GM21528 (cell line): ENCODE results near the gene DGKD.
A peak's percentile ranks its signal among the peaks of the same experiment; 100 is the strongest.

Experiments
- ATAC-seq: cut with Tn5 transposase; IDR thresholded peaks from one replicate; pipeline ENCODE4 v1.9.1; 2021; ENCODE audit warnings: mild to moderate bottlenecking, moderate library complexity; ENCODE audit not compliant: unreplicated experiment, low FRiP score

DGKD gene

DNA sequence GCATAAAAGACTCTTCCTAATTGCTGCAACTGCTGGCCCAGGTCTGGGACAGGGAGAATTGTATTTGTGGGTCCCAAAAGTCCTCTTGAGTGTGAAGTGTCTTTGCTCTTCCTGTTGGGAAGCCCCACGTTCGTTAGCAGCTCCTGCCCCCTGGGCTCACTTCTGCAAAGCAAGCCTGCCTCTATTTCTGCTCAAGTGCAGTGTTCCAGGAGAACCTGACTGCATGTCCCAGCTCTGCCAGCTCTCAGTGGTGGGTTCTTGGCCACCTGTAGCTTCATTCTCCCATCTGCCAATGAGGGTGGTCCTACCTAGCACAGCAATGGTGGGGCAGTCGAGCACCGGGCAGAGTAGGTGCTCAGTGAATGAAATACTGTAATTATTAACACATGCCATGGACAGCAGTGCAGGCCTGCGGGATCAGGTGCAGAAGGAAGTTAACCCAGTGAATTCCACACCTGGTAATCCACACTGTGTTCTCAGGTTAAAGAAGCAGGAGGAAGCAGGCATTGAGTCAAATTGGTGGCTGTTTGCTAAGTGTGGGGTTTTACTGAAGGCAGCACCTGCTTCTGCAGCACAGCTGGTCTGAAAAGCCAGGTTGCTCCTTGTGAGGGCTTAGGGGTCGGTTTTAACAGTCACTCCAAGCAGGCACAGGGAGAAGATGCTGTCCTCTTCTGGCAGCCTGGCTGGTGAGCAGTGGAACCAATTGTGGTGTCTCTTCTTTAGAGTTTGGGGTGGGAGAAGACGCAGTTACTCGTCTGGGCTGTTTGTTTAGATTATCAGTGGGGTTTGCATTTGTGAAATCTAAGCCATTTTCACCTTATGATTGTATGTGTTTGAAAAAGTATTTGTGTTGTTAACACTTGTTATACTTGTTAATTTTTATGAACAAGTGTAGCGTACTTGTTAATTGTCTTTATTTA is 54.3 kb downstream of the DGKD start:
- no peak for ATAC-seq

GRCh38 chr2:233409286-233409991 is 55.1 kb downstream of the DGKD start:
- ATAC-seq: no peak

DNA sequence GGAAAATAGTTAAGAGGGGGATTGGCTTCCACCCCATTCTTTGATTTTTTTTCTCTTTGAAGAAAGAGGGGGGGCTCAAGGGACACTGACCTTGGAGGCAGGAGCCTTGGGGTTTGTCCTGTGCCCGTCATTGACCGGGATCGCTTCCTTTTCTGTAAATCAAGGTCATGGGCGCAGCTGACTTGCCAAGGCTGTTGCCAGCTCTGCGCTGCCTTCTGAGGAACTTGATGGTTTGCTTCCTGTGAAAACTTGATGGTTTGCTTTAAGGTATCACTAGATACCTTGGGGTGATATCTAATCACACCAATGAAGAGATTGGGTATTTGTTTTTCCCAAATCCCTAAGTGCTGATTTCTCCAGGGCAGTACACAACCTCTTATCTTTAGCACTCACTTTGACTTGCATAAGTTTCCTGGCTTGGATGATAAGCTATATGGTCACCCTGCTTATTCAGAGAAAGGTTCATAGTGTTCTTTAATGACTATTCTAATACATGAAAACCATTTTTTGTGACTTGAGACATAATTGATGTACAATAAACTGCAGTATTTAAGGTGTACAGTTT is 56.0 kb downstream of the DGKD start:
- ATAC-seq: no peak

GRCh38 chr2:233411162-233411561 is 56.9 kb downstream of the DGKD start:
- ATAC-seq: no peak

- ATAC-seq: no peak
Measured at GRCh38 chr2:233412405-233412804, 58.1 kb downstream of the DGKD start.

DNA sequence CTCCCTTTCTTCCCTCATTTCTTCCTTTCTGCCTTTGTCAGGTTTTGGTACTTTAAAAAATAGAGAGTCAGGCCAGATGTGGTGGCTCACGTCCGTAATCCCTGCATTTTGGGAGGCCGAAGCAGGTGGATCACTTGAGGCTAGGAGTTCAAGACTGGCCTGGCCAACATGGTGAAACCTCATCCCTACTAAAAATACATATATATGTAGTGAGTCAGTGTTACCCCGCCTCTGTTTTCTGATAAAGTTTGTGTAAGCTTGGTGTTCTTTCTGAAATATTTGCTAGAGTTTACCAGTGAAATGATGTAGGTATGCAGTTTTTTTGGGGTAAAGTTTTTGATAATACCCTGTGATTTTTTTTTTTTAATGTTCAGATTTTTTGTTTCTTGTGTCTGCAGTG is 58.8 kb downstream of the DGKD start:
- no peak for ATAC-seq

- no peak for ATAC-seq
Measured at GRCh38 chr2:233413559-233414272, 59.4 kb downstream of the DGKD start.

DNA sequence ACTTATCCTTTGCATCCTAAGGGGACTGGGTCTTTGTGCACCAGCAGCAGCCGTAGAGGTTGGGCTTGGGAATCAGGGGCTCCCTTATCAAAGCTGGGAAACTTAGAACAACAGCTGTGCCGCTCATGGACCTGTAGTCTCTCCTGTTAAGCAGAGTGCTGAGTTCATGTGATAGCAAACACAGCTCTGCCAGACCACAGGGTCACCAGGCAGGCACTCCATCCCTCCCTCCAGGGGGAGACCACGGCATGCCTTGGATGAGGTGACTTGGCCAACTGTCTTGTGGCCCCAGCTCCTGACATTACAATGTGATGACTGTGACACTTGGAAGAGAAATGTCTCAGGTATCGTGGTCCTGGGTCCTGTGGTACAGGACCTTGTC is 60.0 kb downstream of the DGKD start:
- no peak for ATAC-seq

DNA sequence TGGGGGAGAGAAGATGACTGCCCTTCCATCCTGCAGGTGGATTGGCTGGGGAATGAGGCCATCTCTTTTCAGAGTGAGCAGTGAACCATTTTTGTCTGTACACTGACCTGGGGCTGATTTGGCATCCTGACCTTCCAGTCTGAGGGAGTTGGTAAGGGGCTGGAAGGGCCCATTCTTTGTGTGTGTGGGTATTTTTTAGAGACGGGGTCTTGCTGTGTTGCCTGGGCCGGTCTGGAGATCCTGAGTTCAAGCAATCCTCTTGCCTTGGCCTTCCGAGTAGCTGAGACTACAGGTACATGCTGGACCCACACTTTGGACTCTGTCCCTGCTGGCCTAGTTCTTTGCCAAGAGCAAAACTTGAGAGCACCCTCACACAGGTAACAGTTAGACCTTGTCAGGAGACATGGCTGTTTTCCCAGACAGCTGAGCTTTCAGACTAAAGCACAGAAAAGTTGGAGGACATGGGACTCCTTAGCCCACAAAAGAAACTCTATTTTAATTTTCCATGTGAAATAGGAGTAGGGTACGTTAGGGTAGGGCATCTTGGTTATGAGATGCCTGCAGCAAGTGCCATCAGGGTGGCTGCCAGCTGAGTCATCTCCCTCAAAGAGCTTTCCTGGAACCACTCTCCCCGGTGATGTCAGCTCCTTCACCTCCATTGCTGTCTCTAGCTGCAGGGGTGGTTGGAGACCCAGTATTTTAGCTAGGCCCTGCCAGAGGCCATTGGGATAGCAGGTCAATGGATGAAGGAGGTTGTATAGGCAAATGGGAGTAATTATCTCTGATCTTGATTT is 60.7 kb downstream of the DGKD start:
- no peak for ATAC-seq

GRCh38 chr2:233416199-233416598 is 61.9 kb downstream of the DGKD start:
- ATAC-seq: no peak

DNA sequence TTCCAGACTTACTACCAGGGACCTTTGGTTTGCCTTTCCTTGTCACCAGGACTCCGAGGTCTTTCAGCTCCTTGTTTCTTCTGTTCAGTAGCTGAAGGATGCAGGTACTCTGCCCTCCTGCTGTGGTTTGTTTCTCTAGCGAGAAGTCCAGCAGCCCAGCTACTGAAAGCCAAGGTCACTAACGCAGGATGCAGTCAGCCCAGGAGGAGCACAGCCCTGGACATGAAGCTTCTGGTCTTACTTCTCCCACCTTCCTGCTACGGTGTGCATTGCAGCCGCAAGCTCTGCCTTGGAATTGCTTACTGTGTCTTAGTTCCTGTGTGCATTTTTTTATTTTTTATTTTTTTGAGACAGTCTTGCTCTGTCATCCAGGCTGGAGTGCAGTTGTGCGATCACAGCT is 62.4 kb downstream of the DGKD start:
- ATAC-seq: no peak

- no peak for ATAC-seq
Measured at GRCh38 chr2:233417282-233417681, 63.0 kb downstream of the DGKD start.

DNA sequence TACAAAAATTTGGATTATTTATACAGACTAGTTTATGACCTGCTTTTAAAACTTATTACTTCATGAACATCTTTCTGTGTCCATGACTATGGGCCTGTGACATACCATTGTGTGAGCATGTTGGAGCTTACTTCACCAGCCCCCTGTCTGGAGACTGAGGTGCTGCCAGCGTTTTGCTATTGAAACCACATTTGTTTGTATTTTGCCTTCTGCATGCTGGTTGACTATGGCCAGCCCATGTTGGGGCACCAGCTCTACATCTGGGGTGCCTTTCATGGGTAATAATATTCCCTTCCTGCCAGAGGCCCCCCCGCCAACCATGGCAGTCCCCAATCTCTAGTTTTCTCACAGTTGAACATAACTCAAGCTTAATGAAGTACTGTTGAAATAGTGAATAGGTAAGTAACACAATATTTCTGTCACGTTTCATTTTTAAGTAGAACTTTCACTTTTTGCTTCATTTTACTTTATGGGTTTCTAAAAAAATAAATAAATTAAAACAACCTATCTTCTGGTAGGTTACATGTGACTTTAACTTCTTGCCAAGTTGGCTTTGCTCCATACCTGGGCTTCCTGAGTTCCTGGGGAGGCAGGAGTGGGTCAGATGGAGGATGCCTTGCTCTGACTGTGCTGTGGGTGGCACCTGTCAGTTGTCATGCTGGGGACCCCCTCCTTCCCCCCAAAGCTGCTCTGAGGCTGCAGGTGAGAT is 63.9 kb downstream of the DGKD start:
- ATAC-seq: no peak

DNA sequence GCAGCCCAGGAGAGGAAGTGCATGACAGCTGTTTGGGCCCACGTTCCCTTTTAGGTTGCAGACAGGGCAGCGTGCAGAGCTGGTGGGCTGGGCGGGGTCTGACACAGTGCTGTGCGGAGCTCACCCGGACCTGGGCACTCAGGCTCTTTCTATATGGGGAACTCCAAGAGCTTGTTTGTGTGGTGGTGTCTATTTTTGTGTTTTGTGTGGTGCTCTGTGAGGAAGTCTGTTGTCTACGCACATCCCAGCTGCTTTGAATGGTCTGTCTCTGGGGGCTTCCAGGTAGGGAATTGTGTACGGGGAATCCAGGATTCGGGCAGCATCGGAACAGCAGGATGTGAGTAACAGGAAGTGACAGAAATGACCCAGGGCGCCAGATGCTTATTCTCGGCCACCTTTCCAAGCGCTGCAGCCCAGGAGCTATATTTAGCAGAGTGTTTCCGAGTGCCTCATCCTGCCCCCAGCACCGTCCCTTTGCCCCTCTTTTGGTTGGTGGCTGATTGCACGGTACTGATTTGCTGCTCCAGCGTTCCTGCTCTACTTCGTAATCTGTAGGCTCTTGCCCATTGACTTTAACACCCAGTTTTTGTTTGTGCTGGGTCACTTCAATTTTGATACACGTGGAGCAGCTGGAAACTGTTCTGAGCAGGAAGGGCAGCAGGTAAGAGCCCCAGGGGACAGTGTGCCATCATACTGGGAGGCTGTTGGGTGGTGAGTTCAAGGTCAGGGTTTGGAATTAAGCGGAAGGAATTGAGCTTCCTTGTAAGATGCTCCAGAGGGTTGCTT is 64.7 kb downstream of the DGKD start:
- peak; percentile 49 for ATAC-seq

DNA sequence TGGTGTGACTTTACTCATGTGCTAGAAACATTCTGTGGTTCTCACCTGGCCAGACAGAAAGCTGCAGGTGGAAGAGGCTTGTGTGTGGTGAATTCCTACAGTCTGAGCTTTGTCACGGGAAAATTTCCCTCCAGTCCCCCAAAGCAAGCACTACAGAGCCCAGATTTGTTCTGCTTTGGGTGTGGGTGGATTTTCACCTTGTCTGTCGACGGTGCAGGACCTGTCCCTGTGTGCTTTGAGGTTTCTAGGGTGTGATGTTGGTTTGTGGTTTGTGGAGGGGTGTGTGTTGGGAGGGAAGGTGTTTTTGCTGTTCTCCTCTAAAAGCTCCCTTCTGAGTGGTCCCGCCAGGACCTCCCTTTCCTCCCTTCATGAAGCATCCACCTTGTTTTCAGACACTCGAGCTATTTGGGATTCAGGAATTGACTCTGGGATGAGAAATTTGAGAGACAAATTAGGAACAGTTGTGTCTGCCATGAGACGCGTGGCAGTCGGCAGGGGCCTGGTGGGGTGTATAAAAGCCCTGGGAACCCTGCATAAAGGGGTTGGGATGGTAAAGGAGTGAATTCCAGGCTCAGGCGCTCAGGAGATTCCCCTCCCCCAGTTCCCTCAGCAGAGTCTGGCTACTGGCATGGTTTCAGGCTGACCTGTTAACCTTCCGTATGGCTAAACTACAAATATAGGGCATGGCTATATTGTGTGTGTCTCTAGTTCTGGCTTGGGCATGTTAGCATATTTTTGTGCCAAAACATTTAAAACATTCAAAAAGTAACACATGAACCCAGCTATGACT is 65.5 kb downstream of the DGKD start:
- no peak for ATAC-seq

- no peak for ATAC-seq
Measured at GRCh38 chr2:233421091-233421816, 67.0 kb downstream of the DGKD start.

DNA sequence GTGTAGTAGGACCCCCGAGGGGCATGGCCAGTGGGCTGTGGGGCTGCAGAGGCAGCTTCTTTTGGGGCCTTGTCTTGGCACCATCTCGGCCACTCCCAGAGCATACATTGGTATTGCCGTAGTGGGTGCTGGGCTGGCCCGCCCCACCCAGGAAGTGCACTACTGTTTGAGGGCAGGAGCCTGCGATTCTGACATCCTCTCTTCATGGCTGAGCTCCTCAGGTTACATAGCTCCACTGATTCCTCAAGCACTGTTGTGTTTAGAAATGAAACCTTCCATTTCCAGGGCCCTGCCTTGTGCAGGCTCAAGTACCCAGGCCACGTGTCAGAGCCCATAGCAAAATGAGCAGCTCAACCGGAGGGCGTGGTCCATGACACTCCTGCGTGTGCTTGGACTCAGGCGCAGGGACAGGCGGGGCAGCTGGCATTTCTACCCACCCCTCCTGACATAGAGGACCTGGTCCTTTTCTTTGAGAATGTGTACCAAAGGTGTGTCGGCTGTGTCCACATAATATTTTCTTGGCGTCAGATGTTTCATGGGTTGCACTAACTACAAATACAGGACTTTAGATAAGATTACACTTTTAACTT is 67.9 kb downstream of the DGKD start:
- ATAC-seq: peak; percentile 60
